HuH-7.5 (cell line): ENCODE data around the gene DCST1.

Experiments
- DNase-seq: peaks from one replicate; pipeline ENCODE4 v3.0.0; 2011; ENCODE audit warnings: low spot score

The DCST1 gene

DNA sequence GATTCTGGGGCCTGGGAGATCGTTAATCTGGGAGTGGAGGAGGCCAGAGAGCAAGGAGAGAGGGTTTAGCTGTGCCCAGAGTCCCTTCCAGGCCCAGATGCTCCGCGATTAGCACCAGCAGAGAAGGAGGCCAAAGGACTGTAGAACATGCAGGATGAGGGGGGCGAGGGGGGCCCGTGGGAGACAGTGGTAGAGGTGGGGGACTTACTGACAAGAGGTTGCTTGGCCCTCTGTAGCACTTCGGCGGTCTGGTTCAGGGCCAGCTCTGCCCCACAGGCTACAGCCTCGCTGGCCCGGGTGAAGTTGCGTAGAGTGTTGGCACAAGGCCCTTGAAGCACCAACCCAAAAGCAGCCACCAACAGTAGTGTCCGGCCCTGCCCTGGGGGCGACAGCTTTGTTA lies 738 bp upstream of the DCST1 start:
- DNase-seq: no peak

DNA sequence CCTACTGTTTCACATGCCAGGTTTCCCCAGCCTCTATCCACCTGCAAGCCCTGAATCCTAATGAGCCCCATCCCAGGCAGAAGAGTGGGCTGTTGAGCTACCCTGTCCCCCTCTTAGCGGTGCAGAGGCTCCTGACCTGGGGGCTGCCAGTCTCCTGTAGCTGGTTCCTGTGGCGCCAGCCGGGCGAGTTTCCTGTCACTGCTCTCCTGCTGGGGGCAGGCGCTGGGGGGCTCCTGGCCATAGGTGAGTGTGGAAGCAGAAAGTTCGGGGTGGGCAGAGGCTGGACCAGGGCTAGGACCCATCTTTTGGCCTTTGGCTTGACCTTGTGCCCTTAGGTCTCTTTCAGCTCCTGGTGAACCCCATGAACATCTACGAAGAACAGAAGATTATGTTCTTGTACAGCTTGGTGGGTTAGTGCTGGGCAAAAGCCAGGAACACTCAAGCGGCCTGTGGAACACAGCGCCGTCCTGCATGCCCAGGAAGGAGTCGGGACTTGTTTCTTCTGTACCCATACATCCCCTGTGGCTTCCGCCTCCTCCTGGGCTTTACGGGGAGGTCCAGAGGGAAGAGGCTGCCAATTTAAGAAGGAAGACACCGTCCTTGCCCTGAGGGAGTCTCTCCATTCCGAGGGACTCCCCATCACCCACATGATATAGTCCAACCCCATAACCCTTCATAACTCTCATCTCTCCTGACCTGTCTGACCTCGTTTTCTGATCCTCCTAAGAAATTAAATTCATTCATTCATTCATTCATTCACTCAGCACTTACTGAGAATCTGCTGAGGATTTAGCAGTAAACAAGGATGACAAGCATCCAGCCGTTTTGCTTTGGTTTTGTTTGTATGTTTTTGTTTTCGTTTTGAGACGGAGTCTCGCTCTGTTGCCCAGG lies 939 bp downstream of the DCST1 start:
- no peak for DNase-seq

GRCh38 chr1:155035936-155036335 lies 2.3 kb downstream of the DCST1 start:
- no peak for DNase-seq

GRCh38 chr1:155037043-155037442 lies 3.4 kb downstream of the DCST1 start:
- no peak for DNase-seq

- DNase-seq: no peak
These were observed 4.3 kb downstream of the DCST1 start for GRCh38 chr1:155037851-155038441.

GRCh38 chr1:155038602-155039307 lies 5.1 kb downstream of the DCST1 start:
- DNase-seq: no peak

GRCh38 chr1:155039308-155039669 lies 5.7 kb downstream of the DCST1 start:
- no peak for DNase-seq

- DNase-seq: no peak
These were observed 6.9 kb downstream of the DCST1 start for GRCh38 chr1:155040358-155041093.

GRCh38 chr1:155042789-155043188 lies 9.2 kb downstream of the DCST1 start:
- no peak for DNase-seq

DNA sequence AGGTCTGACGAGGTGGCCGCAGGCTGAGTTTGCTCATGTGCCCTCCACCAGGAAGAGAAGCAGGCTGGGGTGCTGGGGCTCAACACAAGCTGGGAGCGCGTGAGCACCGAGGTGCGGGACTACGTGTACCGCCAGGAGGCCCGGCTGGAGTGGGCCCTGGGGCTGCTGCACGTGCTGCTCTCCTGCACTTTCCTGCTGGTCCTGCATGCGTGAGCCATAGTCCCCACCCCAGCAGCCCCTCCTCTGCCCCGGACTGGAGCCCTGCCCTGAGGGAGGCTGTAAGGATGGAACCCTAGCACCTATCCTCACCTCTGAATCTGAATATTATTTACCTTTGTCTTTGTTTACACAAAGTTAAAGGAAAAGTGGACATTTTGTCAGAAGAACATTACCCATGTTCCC lies 9.7 kb downstream of the DCST1 start:
- no peak for DNase-seq

DNA sequence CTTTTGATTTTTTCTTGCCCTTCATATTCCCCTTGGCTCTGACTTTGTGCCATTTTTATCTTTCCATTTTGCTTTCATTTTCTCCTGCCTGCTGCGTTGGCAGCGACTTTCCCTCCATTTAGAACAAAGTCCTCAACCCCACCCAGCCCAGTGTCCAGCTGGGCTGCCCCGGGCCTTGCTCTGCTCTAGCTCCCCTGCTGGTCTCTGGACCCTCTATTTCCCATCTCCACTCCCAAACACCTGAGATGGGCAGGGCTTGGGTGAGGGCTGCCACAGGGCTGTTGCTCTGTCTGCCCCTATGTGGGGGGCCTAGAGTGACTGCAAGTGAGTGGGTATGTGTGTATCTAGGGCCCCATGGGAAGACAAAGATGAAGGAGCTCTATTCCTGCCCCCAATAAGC lies 10.2 kb downstream of the DCST1 start:
- DNase-seq: no peak

GRCh38 chr1:155044365-155044764 lies 10.7 kb downstream of the DCST1 start:
- no peak for DNase-seq

DNA sequence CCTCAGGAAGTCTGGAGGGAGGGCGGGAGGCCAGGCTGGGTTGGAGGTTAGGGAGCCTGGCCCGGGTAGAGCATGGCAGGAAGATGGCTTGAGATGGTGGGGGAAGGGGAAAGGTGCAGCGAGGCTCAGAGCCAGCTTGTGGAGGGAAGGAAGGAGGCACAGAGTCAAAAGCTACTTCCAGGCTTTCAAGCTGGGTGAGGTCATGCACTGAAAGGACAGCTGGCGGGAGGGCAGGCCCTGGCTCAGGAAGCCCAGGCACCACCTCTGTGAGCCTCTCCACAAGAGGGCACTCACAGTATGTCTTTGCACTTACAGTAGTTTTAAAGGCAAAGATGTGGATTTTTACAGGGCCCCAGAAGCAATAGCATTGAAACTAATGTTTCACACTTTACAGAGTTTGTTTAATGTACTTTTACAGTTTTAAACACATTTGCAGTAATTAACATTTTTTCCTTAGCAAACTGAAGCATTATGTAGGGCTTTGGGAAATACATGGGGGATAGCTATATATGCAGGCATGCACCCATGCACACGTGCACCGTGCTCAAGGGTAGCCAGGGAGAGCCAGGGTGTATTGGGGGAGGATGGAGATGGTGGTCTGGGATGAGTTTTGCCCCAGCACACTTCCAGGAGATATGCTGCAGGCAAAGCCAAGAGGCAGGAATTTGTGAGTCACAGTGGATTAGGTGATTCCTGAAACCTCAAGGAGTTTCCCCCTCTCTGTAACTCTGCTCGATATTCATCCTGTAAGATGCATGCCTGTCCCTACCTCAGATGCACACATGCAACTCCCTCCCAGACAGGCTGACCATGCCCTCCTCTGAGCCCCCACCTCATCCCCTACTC lies 11.4 kb downstream of the DCST1 start:
- DNase-seq: peak; percentile 94

DNA sequence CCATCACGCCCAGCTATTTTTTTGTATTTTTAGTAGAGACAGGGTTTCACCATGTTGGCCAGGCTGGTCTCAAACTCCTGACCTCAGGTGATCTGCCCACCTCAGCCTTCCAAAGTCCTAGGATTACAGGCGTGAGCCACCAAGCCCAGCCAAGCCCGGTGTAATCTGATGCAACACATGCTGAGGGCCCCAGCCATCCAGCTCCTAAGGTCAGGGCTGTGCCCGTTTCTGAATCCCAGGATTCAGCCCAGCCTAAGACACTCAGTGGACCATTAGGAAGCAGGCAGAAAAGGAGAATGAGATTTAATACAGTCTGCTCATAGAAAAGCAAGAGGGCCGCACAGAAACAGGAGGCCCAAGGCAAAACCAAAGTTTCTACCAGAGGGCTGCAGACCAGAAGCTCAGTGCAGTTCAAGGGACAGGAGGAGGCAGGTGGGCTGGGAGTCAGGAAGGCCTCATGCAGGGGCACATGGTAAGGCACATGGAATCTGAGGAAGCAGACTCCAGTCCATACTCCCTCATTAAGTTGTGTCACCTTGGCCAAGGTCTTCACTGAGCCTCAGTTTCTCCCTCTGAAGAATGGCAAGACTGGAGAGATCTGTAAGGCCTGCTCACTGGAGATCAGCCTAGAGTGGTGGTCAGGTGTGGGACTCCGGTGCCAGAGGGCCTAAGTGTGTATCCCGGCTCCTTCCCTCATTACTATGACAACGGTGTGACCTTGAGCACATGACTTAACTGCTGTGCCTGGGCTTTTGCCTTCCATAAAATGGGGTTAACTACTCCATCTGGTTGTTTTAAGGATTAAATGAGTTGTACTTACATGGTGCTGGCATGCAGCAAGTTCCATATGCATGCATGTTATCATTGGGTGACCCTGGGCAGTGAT lies 15.1 kb downstream of the DCST1 start:
- DNase-seq: no peak

DNA sequence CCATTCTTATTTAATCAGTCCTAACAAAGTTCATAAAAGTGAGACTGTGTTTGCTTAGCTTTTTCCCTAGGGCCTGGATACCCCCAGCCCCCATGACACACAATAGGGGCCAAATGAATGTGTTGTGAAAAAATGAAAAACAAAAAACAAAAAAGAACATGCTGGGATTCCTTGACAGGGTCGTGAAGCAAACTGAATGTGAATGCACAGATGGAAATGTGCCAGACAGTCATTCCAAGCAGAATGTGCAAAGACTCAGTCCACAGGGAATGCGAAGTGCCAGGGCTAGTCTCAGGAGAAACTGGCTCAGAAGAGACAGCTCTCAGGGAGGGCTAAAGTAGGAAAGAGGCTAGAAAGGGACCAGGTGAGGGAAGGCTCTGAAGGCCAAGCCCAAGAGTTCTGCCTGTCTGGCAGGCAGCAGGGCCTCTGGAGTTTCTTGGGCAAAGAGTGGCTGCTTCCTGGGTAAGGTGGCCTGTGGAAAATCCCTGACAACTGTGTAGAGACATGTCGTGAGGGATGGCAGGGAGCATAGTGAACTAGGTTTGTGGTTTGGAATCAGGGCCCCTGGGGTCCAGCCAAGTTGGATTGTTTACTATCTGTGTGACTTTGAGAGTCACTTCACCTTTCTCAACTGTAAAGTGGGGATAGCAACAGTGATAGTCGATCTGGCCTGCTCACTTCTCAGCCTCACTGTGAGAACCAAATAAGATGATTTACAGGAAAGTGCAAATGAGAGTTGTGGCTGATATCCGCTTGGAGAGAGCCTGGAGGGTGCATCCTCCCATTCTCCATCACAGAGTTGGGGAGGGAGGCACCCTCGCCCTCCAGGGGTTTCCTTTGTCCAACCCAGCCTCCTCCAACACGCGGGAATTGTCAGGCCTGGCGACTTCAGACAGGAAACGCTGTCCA lies 16.3 kb downstream of the DCST1 start:
- peak; percentile 43 for DNase-seq

GRCh38 chr1:155050560-155051341 lies 17.1 kb downstream of the DCST1 start, which contains the start of gene ADAM15:
Gene ADAM15, plus strand, starts transcription at chr1:155051316. Its CDS starts 71 bp downstream, at chr1:155051387.
- peak; percentile 97 for DNase-seq

GRCh38 chr1:155051342-155051776 lies 17.7 kb downstream of the DCST1 start:
- no peak for DNase-seq

GRCh38 chr1:155051777-155052398 lies 18.3 kb downstream of the DCST1 start:
- peak; percentile 63 for DNase-seq
